Vagina (tissue), 2 donors: ENCODE measurements around the gene PDE1C.

Experiments used
- POLR2A ChIP-seq, 2 donors: fragments of 450-650 bp; IDR thresholded peaks; one replicate each; pipeline ENCODE4 v1.6.1; 2017; ENCODE audit warnings: antibody characterized with exemption in 2 of 2, mild to moderate bottlenecking in 2 of 2, moderate library complexity in 2 of 2
- TF ChIP-seq, protein P1 (sequence below), 3 experiments: fragments of 450-650 bp in 2 of 3; fragments of 200-600 bp in 1 of 3; sonication (generic) in 1 of 3; IDR thresholded peaks; one replicate each; pipeline ENCODE4 v1.5.1; 2017 to 2019; ENCODE audit warnings: antibody characterized with exemption in 3 of 3, mild to moderate bottlenecking in 2 of 3, moderate library complexity in 2 of 3

DNA sequence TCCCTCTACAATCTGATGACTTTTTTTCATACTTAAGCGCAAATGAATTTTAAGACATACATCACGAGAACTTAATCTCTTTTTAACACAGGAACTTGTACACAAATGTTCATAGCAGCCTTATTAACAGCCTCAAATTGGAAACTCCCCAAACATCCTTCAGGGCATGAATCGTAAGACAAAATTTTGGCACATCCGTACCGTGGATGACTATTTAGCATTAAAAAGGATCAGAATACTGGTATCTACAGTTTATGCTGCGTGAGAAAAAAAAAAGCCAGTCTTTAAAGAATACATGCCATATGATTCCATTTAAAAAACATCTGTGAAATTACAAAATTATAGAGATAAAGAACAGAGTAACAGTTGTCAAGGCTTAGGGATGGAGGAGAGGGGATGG is 46.8 kb downstream of the PDE1C start:
- TF ChIP-seq POLR2A (IDR thresholded peaks at IDR 0.05): no peak
- TF ChIP-seq, protein P1, sequence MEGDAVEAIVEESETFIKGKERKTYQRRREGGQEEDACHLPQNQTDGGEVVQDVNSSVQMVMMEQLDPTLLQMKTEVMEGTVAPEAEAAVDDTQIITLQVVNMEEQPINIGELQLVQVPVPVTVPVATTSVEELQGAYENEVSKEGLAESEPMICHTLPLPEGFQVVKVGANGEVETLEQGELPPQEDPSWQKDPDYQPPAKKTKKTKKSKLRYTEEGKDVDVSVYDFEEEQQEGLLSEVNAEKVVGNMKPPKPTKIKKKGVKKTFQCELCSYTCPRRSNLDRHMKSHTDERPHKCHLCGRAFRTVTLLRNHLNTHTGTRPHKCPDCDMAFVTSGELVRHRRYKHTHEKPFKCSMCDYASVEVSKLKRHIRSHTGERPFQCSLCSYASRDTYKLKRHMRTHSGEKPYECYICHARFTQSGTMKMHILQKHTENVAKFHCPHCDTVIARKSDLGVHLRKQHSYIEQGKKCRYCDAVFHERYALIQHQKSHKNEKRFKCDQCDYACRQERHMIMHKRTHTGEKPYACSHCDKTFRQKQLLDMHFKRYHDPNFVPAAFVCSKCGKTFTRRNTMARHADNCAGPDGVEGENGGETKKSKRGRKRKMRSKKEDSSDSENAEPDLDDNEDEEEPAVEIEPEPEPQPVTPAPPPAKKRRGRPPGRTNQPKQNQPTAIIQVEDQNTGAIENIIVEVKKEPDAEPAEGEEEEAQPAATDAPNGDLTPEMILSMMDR (IDR thresholded peaks at IDR 0.05): no peak
